ENCODE results near the gene RBM8A. TPM values are rescaled to one million over a fixed set of nuclear protein-coding genes. Genes with fewer than 3 reads are reported as not detected.
A peak's percentile ranks its signal among the peaks of the same experiment; 100 is the strongest.

Gene RBM8A
- total RNA-seq, 4 donors from 2014 or later: 199 to 589 (median 381) TPM

GRCh38 chr1:145972580-145972979, 45.3 kb upstream of the RBM8A start:
- no peak for TF ChIP-seq POLR2A (IDR thresholded peaks at IDR 0.05)
- TF ChIP-seq, protein P1, sequence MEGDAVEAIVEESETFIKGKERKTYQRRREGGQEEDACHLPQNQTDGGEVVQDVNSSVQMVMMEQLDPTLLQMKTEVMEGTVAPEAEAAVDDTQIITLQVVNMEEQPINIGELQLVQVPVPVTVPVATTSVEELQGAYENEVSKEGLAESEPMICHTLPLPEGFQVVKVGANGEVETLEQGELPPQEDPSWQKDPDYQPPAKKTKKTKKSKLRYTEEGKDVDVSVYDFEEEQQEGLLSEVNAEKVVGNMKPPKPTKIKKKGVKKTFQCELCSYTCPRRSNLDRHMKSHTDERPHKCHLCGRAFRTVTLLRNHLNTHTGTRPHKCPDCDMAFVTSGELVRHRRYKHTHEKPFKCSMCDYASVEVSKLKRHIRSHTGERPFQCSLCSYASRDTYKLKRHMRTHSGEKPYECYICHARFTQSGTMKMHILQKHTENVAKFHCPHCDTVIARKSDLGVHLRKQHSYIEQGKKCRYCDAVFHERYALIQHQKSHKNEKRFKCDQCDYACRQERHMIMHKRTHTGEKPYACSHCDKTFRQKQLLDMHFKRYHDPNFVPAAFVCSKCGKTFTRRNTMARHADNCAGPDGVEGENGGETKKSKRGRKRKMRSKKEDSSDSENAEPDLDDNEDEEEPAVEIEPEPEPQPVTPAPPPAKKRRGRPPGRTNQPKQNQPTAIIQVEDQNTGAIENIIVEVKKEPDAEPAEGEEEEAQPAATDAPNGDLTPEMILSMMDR (IDR thresholded peaks at IDR 0.05 in 4 of 5, conservative IDR thresholded peaks at IDR 0.05 in 1 of 5): no peak
- DNase-seq (no peak), ATAC-seq (no peak)
- Histone ChIP-seq H3K4me3 (no peak overlapping the region), H3K27ac (peak overlapping the region in 2 of 4 donors; percentile 34 to 42), H3K9me3 (no peaks in the 10 kb centered on the region), H3K36me3 (peaks cover 0 to 2% of the 10 kb centered on the region in 2 donors), H3K27me3 (no peaks in the 10 kb centered on the region), H3K4me1 (peaks cover under 1% of the 10 kb centered on the region in 2 donors)
- intact Hi-C loops (cut with DNase I; ENCODE audit: low total_unique reads): no loop called here
- in situ Hi-C loops (cut with MboI; ENCODE audit: low sequenced_read_pairs in 4 of 4): no loop called here

GRCh38 chr1:145967288-145967687, 40.0 kb upstream of the RBM8A start:
- no peaks in the 10 kb centered on the region for H3K27me3 ChIP-seq
- peaks cover 14 to 25% of the 10 kb centered on the region in 2 donors for H3K4me1 ChIP-seq
- no peaks in the 10 kb centered on the region for H3K9me3 ChIP-seq
- TF ChIP-seq, protein P1 (IDR thresholded peaks at IDR 0.05 in 4 of 5, conservative IDR thresholded peaks at IDR 0.05 in 1 of 5): no peak
- no peak for TF ChIP-seq POLR2A (IDR thresholded peaks at IDR 0.05)
- DNase-seq (no peak), ATAC-seq (no peak)
- no peak overlapping the region for H3K4me3 ChIP-seq
- in situ Hi-C loops (cut with MboI; ENCODE audit: low sequenced_read_pairs in 4 of 4): no loop called here
- intact Hi-C loops (cut with DNase I; ENCODE audit: low total_unique reads): no loop called here
- H3K36me3 ChIP-seq: peaks cover 0 to 6% of the 10 kb centered on the region in 2 donors
- H3K27ac ChIP-seq: no peak overlapping the region

DNA sequence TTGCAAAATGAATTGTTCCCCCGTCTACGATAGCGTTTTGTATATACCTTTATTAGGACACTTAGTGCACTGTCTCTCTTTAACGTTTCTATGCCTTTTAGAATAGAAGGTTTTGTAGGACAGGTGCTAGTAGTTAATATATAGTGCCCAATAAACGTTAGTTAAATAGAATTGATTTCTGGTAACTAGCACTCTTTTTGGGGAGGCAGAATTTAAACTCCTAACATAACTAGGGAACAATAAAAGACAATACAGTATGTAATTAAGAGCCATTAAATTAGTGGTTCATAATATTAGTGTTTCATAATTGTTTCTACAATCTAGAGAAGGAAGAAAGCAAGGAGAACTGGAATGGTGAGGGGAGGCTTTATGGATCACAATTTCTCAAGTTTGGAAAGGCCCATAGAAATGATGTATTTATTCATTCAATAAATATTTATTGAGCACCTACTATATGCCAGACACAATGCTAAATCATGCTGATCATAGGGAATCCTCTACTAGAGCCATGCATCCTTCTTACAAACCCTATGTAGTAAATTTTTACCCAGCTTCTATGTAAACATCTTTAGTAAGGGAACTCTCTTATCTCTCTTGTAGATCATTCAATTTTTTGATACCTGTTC, 37.9 kb upstream of the RBM8A start:
- DNase-seq: no peak
- Histone ChIP-seq H3K36me3 (peaks cover 0 to 6% of the 10 kb centered on the region in 2 donors), H3K9me3 (no peaks in the 10 kb centered on the region), H3K27ac (peak overlapping the region; percentile 88 to 99 (median 96)), H3K4me3 (peak overlapping the region; percentile 67 to 82 (median 73)), H3K27me3 (no peaks in the 10 kb centered on the region), H3K4me1 (peaks cover 24 to 25% of the 10 kb centered on the region in 2 donors)
- ATAC-seq: no peak
- TF ChIP-seq, protein P1 (IDR thresholded peaks at IDR 0.05 in 4 of 5, conservative IDR thresholded peaks at IDR 0.05 in 1 of 5): no peak
- no peak for TF ChIP-seq POLR2A (IDR thresholded peaks at IDR 0.05)
- intact Hi-C loops (cut with DNase I; ENCODE audit: low total_unique reads) (loop anchor here (2.0 kb wide), 2 partner anchors 14 to 72 kb away; no protein-coding TSS in a partner anchor), in situ Hi-C loops (cut with MboI; ENCODE audit: low sequenced_read_pairs in 4 of 4) (no loop called here)

DNA sequence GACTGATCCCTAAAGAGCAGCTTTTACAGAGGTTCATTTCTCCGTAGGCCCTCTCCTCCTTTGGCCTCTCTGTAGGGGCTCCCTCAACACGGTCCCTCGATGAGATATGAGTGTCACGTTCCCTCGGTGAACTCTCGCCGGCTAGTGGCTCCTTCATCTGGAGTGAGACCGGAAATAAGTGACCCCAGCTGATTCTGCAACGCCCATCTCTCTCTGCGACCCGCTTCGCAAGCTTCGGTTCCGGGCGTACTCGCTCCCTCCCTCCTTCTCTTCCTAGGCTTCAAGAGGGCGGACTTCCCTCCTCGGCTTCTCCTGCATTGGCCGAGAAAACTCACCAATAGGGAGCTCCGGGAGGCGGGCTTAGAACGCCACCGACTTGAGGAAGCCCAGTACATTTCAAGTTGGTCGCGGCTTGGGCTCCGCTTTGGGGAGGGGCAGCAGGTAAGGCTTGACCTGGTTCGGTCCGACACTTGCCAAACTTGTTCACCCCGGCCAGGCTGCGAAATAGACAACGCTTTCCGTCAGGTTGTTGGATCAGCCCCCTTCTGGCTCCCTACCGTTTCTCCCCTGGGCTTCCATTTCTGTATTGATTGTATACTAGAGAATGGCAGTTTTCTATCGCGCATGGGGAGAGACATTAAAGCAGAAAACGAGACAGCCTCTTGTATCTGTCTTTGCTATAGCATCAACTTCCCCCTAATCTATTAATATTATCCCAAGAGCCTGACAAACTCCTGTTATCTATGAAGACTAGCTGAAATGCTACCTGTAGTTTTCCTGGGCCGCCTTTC, 37.2 kb upstream of the RBM8A start, which contains the start of the genes ANKRD34A and POLR3GL:
ANKRD34A (minus strand) TSS at position 248 of the 791 bp plus-strand sequence. CDS start 2,816 bp downstream, outside the sequence.
POLR3GL (plus strand) TSS at position 363 of the 791 bp plus-strand sequence. CDS start 10,176 bp downstream, outside the sequence.
- peak within 1 kb of the TSS; percentile 88 to 99 (median 96) for H3K27ac ChIP-seq
- peak; percentile 81 to 88 for ATAC-seq
- H3K36me3 ChIP-seq: peaks cover 0 to 6% of the 10 kb centered on the region in 2 donors
- H3K9me3 ChIP-seq: no peaks in the 10 kb centered on the region
- in situ Hi-C loops (cut with MboI; ENCODE audit: low sequenced_read_pairs in 4 of 4): no loop called here
- DNase-seq: peak; percentile 97
- H3K4me1 ChIP-seq: peaks cover 26 to 31% of the 10 kb centered on the region in 2 donors
- H3K27me3 ChIP-seq: no peaks in the 10 kb centered on the region
- TF ChIP-seq, protein P1 (IDR thresholded peaks at IDR 0.05 in 4 of 5, conservative IDR thresholded peaks at IDR 0.05 in 1 of 5): no peak
- peak; percentile 91 to 97 for TF ChIP-seq POLR2A (IDR thresholded peaks at IDR 0.05)
- intact Hi-C loops (cut with DNase I; ENCODE audit: low total_unique reads): loop anchor here (2.0 kb wide), 2 partner anchors 14 to 72 kb away; no protein-coding TSS in a partner anchor
- H3K4me3 ChIP-seq: peak within 1 kb of the TSS; percentile 67 to 82 (median 73)
